ENCODE data around the gene SLC35F6. TPM values are rescaled to one million over a fixed set of nuclear protein-coding genes. Genes with fewer than 3 reads are reported as not detected.
A peak's percentile ranks its signal among the peaks of the same experiment; 100 is the strongest.

SLC35F6 gene
- total RNA-seq, 3 donors from 2014 or later = 32.8 to 57.3 (median 55.1) TPM

DNA sequence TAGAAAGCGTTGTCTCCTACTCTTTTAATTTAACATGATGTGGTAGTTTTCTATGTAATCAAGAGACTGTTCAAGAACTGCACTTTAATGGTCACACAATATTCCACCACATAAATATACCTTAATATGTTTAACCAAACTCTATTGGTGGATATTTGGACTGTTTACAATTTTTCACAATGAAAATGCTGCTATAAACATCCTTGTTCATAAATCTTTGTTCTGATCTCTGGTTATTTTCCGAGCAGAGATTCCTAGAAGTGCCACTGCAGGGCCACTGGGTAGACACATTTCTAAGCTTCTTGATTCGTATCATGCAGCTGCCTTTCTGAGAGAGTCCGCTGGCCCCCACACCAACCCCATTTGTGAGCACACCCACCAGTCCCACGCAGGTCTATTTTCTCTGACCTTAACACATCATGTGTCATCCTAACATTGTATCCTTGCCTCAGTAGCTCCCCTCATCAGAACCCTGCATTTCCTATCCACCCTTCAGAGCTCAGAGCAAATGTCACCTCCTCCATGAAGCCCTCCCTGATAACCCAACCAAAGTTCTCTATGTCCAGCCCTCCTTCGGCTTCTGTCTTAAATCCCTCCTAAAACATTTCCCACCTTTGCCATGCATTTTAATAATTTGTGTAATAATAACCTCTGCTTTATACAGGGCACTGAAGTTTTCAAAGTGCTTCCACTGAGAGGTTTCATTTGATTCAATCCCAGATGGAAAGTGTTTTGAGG, 45.0 kb upstream of the SLC35F6 start:
- H3K27me3 ChIP-seq = no peaks in the 10 kb centered on the region
- H3K4me3 ChIP-seq = no peak overlapping the region
- no peak for DNase-seq (ENCODE audit: low spot score in 2 of 2)
- H3K36me3 ChIP-seq = no peaks in the 10 kb centered on the region
- H3K27ac ChIP-seq = no peak overlapping the region
- intact Hi-C loops (cut with DNase I; ENCODE audit: low total_unique reads) = no loop called here
- TF ChIP-seq POLR2A (IDR thresholded peaks at IDR 0.05) = no peak
- TF ChIP-seq POLR2AphosphoS5 (IDR thresholded peaks at IDR 0.05) = no peak
- TF ChIP-seq, protein P1, sequence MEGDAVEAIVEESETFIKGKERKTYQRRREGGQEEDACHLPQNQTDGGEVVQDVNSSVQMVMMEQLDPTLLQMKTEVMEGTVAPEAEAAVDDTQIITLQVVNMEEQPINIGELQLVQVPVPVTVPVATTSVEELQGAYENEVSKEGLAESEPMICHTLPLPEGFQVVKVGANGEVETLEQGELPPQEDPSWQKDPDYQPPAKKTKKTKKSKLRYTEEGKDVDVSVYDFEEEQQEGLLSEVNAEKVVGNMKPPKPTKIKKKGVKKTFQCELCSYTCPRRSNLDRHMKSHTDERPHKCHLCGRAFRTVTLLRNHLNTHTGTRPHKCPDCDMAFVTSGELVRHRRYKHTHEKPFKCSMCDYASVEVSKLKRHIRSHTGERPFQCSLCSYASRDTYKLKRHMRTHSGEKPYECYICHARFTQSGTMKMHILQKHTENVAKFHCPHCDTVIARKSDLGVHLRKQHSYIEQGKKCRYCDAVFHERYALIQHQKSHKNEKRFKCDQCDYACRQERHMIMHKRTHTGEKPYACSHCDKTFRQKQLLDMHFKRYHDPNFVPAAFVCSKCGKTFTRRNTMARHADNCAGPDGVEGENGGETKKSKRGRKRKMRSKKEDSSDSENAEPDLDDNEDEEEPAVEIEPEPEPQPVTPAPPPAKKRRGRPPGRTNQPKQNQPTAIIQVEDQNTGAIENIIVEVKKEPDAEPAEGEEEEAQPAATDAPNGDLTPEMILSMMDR (IDR thresholded peaks at IDR 0.05) = no peak
- H3K4me1 ChIP-seq = peaks cover 0 to 13% of the 10 kb centered on the region in 2 donors
- H3K9me3 ChIP-seq = no peaks in the 10 kb centered on the region

DNA sequence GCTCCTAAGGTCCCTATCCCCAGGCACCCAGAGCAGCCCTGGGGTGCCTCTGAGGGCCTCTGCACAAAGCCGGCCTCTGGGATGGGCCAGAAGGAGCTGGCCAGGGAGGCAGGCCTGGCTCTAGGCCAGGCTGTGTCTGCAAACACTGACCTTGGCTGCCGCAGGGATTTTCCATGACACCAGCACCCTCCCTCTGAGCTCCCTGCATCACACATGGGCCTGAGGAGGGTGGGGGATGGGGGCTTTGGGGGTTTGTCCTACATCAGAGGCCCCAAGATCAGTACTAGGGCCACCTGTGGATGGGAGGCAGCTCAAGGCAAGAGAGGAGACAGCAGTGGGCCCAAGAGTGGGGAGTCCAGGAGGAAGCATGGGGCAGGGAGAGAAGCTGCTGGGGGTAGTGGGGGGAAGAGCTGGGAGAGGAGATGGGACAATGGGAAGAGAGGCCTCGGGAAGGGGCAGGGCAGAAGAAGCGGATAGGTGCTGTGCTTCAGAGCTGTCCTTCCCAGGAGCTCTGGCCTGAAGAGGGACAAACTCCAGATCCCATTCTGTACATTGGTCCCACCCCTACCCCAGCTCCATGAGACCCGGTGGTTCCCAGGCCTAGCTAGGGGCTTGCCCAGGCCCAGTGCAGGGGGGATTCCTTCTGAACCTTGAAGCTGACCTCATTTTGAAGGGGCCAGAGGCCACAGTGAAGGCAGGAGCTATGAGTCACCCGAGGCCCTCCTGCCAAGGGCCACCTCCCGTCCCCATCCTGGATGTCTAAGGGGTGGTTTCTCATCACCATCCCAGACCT, 43.6 kb upstream of the SLC35F6 start:
- Histone ChIP-seq H3K4me1 (peaks cover 0 to 13% of the 10 kb centered on the region in 2 donors), H3K9me3 (no peaks in the 10 kb centered on the region), H3K36me3 (no peaks in the 10 kb centered on the region), H3K4me3 (no peak overlapping the region), H3K27me3 (no peaks in the 10 kb centered on the region), H3K27ac (peak overlapping the region; percentile 36 to 41)
- intact Hi-C loops (cut with DNase I; ENCODE audit: low total_unique reads) = no loop called here
- peak in 1 of 3 donors; percentile 73 for TF ChIP-seq POLR2AphosphoS5 (IDR thresholded peaks at IDR 0.05)
- TF ChIP-seq, protein P1 (IDR thresholded peaks at IDR 0.05) = no peak
- peak; percentile 52 to 68 for DNase-seq (ENCODE audit: low spot score in 2 of 2)

DNA sequence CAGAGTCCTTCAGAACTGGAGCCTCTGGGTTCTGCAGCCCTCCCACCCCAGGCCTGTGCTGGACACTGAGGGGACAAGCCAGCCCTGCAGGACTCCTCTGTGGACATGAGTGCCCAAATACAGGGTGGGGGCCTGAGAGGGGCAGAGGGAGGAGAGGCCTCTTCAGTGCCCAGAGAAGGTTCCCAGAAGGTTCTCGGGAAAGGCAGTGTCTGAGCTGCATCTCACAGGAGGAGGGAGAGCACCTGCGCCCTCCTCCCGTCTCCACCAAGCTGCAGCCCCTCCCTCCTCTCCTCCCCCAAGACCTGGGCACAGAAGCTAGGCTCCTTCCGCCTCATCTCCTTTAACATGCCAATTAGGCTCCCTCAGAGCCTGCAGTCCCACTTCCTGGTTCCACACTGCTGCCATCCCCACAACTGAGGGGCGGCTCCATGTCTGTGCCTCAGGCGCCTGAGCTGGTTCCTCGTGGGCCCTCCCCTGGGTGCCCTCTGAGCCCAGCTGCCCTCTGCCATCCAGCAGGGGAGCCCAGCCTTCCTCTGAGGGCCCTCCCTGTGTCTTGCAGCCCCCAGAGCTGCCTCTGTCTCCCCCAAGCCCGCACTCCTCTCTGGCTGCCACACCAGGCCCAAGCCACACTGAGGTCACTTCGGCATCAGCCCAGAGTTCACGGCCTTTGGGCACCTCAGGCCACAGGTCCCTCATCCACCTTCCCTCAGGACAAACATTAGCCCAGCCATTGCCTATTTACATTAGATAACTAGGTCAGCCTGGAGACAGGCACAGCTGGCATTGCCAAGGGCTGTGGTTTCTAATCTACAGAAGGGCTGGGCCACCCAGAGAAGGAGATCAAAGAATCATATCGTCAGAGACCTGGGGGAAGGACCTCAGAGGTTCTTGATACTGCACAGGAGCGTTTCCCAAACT, 42.7 kb upstream of the SLC35F6 start:
- no peak for DNase-seq (ENCODE audit: low spot score in 2 of 2)
- no peaks in the 10 kb centered on the region for H3K36me3 ChIP-seq
- no peaks in the 10 kb centered on the region for H3K27me3 ChIP-seq
- intact Hi-C loops (cut with DNase I; ENCODE audit: low total_unique reads) = no loop called here
- H3K9me3 ChIP-seq = no peaks in the 10 kb centered on the region
- peak overlapping the region in 1 of 2 donors; percentile 41 for H3K27ac ChIP-seq
- TF ChIP-seq POLR2A (IDR thresholded peaks at IDR 0.05) (no peak), POLR2AphosphoS5 (IDR thresholded peaks at IDR 0.05) (no peak)
- TF ChIP-seq, protein P1 (IDR thresholded peaks at IDR 0.05) = no peak
- no peak overlapping the region for H3K4me3 ChIP-seq
- peaks cover 0 to 13% of the 10 kb centered on the region in 2 donors for H3K4me1 ChIP-seq

DNA sequence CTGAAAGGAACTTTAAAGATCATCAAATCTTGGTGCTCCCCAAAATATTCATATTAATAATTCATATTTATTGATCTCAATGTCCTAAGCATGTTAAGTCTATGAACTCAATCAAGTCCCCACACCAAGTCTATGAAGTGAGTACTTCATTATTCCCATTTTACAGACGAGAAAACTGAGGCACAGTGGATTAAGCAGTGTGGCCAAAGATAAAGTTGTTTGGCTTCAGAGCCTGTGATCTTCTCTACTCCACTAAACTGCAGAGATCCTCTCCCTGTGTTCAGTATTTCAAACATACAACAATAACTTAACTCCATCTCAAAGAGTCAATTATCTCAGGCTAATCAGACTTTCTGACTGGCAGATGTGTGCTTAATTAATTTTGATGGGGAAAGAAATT, 41.8 kb upstream of the SLC35F6 start:
- H3K9me3 ChIP-seq = no peaks in the 10 kb centered on the region
- TF ChIP-seq, protein P1 (IDR thresholded peaks at IDR 0.05) = no peak
- TF ChIP-seq POLR2A (IDR thresholded peaks at IDR 0.05) = no peak
- TF ChIP-seq POLR2AphosphoS5 (IDR thresholded peaks at IDR 0.05) = no peak
- no peaks in the 10 kb centered on the region for H3K27me3 ChIP-seq
- no peak for DNase-seq (ENCODE audit: low spot score in 2 of 2)
- intact Hi-C loops (cut with DNase I; ENCODE audit: low total_unique reads) = no loop called here
- H3K4me1 ChIP-seq = peaks cover 0 to 13% of the 10 kb centered on the region in 2 donors
- H3K27ac ChIP-seq = no peak overlapping the region
- no peak overlapping the region for H3K4me3 ChIP-seq
- H3K36me3 ChIP-seq = no peaks in the 10 kb centered on the region

All from breast epithelium (tissue), 4 donors.